HL-60 (cell line): ENCODE measurements around the gene SEMA4G.

Experiments
- POLR2AphosphoS5 ChIP-seq: IDR thresholded peaks from 2 replicates; pipeline ENCODE4 v1.6.1; 2012; ENCODE audit warnings: low read depth
- SPI1 ChIP-seq: IDR thresholded peaks from 2 replicates; pipeline ENCODE4 v1.6.1; 2012; ENCODE audit warnings: low read depth, mild to moderate bottlenecking, borderline replicate concordance
- TF ChIP-seq, protein P1 (sequence below): IDR thresholded peaks from one replicate; pipeline ENCODE4 v1.5.1; 2011; ENCODE audit warnings: low read length, control low read depth, inconsistent platforms; ENCODE audit not compliant: insufficient read depth
- TF ChIP-seq, protein P2 (sequence below): IDR thresholded peaks from 2 replicates; pipeline ENCODE4 v1.6.1; 2012; ENCODE audit warnings: low read depth; ENCODE audit not compliant: insufficient replicate concordance

DNA sequence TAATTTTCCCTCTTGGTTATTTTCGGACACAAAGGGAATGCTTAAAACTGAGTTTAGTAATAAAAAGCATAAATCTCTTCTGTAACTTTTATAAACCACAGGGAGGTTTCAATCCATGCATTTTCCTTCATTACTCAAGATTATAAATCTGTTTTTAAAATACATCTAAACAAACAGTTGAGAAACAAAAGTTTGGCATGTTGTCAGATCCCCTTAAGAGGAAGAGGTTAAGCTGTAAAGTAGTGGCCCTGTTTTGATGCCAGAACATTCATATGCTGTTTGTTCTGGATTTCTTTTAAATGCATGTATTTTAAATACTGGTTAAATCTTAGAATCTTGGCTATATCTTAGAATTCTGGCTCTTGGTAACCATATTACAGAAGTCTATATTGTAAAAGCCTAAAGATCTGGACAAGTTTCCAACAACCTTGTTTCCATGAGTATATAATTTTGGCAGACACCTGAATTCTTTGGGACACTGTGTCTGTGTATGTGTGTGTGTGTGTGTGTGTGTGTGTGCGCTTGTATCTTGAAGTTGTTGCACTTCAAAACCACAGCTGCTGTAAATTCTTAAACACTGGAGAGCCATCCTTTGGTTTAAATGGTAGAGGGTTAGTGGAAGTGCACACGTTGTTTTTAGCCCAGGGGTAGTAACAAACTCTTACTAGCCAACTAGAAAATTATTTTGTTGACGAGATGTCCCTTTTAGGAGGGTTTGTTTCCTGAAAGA lies 6.8 kb upstream of the SEMA4G start:
- TF ChIP-seq, protein P1, sequence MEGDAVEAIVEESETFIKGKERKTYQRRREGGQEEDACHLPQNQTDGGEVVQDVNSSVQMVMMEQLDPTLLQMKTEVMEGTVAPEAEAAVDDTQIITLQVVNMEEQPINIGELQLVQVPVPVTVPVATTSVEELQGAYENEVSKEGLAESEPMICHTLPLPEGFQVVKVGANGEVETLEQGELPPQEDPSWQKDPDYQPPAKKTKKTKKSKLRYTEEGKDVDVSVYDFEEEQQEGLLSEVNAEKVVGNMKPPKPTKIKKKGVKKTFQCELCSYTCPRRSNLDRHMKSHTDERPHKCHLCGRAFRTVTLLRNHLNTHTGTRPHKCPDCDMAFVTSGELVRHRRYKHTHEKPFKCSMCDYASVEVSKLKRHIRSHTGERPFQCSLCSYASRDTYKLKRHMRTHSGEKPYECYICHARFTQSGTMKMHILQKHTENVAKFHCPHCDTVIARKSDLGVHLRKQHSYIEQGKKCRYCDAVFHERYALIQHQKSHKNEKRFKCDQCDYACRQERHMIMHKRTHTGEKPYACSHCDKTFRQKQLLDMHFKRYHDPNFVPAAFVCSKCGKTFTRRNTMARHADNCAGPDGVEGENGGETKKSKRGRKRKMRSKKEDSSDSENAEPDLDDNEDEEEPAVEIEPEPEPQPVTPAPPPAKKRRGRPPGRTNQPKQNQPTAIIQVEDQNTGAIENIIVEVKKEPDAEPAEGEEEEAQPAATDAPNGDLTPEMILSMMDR = no peak
- TF ChIP-seq, protein P2, sequence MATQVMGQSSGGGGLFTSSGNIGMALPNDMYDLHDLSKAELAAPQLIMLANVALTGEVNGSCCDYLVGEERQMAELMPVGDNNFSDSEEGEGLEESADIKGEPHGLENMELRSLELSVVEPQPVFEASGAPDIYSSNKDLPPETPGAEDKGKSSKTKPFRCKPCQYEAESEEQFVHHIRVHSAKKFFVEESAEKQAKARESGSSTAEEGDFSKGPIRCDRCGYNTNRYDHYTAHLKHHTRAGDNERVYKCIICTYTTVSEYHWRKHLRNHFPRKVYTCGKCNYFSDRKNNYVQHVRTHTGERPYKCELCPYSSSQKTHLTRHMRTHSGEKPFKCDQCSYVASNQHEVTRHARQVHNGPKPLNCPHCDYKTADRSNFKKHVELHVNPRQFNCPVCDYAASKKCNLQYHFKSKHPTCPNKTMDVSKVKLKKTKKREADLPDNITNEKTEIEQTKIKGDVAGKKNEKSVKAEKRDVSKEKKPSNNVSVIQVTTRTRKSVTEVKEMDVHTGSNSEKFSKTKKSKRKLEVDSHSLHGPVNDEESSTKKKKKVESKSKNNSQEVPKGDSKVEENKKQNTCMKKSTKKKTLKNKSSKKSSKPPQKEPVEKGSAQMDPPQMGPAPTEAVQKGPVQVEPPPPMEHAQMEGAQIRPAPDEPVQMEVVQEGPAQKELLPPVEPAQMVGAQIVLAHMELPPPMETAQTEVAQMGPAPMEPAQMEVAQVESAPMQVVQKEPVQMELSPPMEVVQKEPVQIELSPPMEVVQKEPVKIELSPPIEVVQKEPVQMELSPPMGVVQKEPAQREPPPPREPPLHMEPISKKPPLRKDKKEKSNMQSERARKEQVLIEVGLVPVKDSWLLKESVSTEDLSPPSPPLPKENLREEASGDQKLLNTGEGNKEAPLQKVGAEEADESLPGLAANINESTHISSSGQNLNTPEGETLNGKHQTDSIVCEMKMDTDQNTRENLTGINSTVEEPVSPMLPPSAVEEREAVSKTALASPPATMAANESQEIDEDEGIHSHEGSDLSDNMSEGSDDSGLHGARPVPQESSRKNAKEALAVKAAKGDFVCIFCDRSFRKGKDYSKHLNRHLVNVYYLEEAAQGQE = no peak
- TF ChIP-seq POLR2AphosphoS5 (no peak), SPI1 (no peak)
